PC-3 (cell line): ENCODE data around the gene TALDO1. TPM values are rescaled to one million over a fixed set of nuclear protein-coding genes. Genes with fewer than 3 reads are reported as not detected.
A peak's percentile ranks its signal among the peaks of the same experiment; 100 is the strongest.

ENCODE experiments used
- ATAC-seq: fragments of 200-7000 bp; cut with Tn5 transposase; 2 replicates; pipeline ENCODE4 v1.9.1; 2020; ENCODE audit warnings: mild to moderate bottlenecking, moderate library complexity
- BruUV-seq: library from RNA; stranded (reverse); fragments of 400-500 nt; replicated peaks from 2 replicates; lab custom pipeline; 2021; lab: Mats Ljungman, UMichigan
- CTCF ChIA-PET: fragments of 300-600 bp; sonication (Branson Sonifier 250); formaldehyde crosslinking; loops from one replicate; lab custom pipeline; 2022; ENCODE audit warnings: antibody characterized with exemption; lab: Charles Lee
- POLR2A ChIA-PET: fragments of 300-600 bp; sonication (Branson Sonifier 250); formaldehyde crosslinking; loops from one replicate; lab custom pipeline; 2022; ENCODE audit warnings: antibody characterized with exemption; ENCODE audit not compliant: unreplicated experiment; lab: Charles Lee
- DNase-seq: peaks from one replicate; pipeline ENCODE4 v3.0.0-alpha.2; 2015
- H2AFZ ChIP-seq: fragments of 300-600 bp; sonication (generic); 2 replicates; pipeline ENCODE4 v1.6.0; 2016; ENCODE audit warnings: antibody characterized with exemption, low read length
- H3F3A ChIP-seq: fragments of 300-600 bp; sonication (generic); one replicate; pipeline ENCODE4 v1.6.0; 2017; ENCODE audit warnings: antibody characterized with exemption, low read length, control low read depth, mild to moderate bottlenecking; ENCODE audit not compliant: unreplicated experiment
- H3K27ac ChIP-seq: fragments of 300-600 bp; sonication (generic); 2 replicates; pipeline ENCODE4 v1.5.1; 2016; ENCODE audit warnings: mild to moderate bottlenecking, low read length
- H3K27me3 ChIP-seq: fragments of 300-600 bp; sonication (generic); 2 replicates; pipeline ENCODE4 v1.6.1; 2016; ENCODE audit warnings: low read length, mixed read lengths
- H3K36me3 ChIP-seq: fragments of 300-600 bp; sonication (generic); 2 replicates; pipeline ENCODE4 v1.6.1; 2016; ENCODE audit warnings: low read depth, mixed run types, low read length, mixed read lengths
- H3K4me1 ChIP-seq: fragments of 300-600 bp; sonication (generic); 2 replicates; pipeline ENCODE4 v1.5.1; 2016; ENCODE audit warnings: low read length; ENCODE audit not compliant: insufficient read depth
- H3K4me2 ChIP-seq: fragments of 300-600 bp; sonication (generic); 2 replicates; pipeline ENCODE4 v1.6.0; 2016; ENCODE audit warnings: low read length
- H3K4me3 ChIP-seq: fragments of 300-600 bp; sonication (generic); 2 replicates; pipeline ENCODE4 v1.5.1; 2016; ENCODE audit warnings: mild to moderate bottlenecking, low read length, mixed read lengths
- H3K79me2 ChIP-seq: fragments of 300-600 bp; sonication (generic); 2 replicates; pipeline ENCODE4 v1.6.1; 2017; ENCODE audit warnings: low read length, mixed read lengths
- H3K9ac ChIP-seq: fragments of 300-600 bp; sonication (generic); 2 replicates; pipeline ENCODE4 v1.6.0; 2016; ENCODE audit warnings: mild to moderate bottlenecking, low read length
- H3K9me2 ChIP-seq: fragments of 300-600 bp; sonication (generic); replicated peaks from 2 replicates; pipeline ENCODE4 v1.6.1; 2016; ENCODE audit warnings: mixed run types, low read length, mixed read lengths
- H3K9me3 ChIP-seq: fragments of 300-600 bp; sonication (generic); 2 replicates; pipeline ENCODE4 v1.6.1; 2016; ENCODE audit warnings: low read length, mixed read lengths
- H4K20me1 ChIP-seq: fragments of 300-600 bp; sonication (generic); 2 replicates; pipeline ENCODE4 v1.6.1; 2016; ENCODE audit warnings: low read length, mixed read lengths
- CTCF ChIP-seq: fragments of 300-600 bp; sonication (generic); conservative IDR thresholded peaks from 2 replicates; pipeline ENCODE4 v1.5.1; 2017; ENCODE audit warnings: antibody characterized with exemption, low read depth, mild to moderate bottlenecking, low read length
- EZH2 ChIP-seq: fragments of 300-600 bp; sonication (generic); IDR thresholded peaks from one replicate; pipeline ENCODE4 v1.6.1; 2017; ENCODE audit warnings: antibody characterized with exemption, mild to moderate bottlenecking, low read length; ENCODE audit not compliant: unreplicated experiment
- EZH2phosphoT487 ChIP-seq: fragments of 300-600 bp; sonication (generic); IDR thresholded peaks from 2 replicates; pipeline ENCODE4 v1.6.1; 2018; ENCODE audit warnings: mild to moderate bottlenecking, antibody characterized with exemption, low read length, borderline replicate concordance
- intact Hi-C: fragments of 100-400 bp; cut with micrococcal nuclease; formaldehyde crosslinking; loops from 2 replicates; pipeline ENCODE4 v1.9.0; 2023
- total RNA-seq: library from RNA; depleted of rRNA; stranded (reverse); fragments of >200 nt; gene quantifications from 2 replicates; pipeline ENCODE4 v1.2.3, GENCODE V29; 2014

The TALDO1 gene
- total RNA-seq, 1 experiment from 2014 or later = 326 TPM

- ChIA-PET POLR2A (no interaction called here), CTCF (interaction anchor here (0.5 to 1.5 kb wide), 5 partner anchors 22 to 189 kb away, joined by 3 to 11 read pairs (median 3); partner anchors contain the start of gene TMEM80)
- Histone ChIP-seq H4K20me1 (no peaks in the 10 kb centered on the region), H3K4me3 (no peak overlapping the region; the same call in 1 of the 2 replicates), H3K79me2 (no peaks in the 10 kb centered on the region), H3K27me3 (no peaks in the 10 kb centered on the region), H3K36me3 (peaks cover 7% of the 10 kb centered on the region), H3K27ac (peak overlapping the region; percentile 83), H3K9ac (peak overlapping the region; percentile 55), H3K4me1 (peaks cover 17% of the 10 kb centered on the region), H3K9me2 (no peaks in the 10 kb centered on the region), H3F3A (peaks cover 8% of the 10 kb centered on the region), H3K4me2 (peak overlapping the region; percentile 61), H3K9me3 (no peaks in the 10 kb centered on the region), H2AFZ (0 out of 2 replicates have a peak overlapping the region, but pooled peaks have one; percentile 52)
- TF ChIP-seq EZH2 (no peak), CTCF (no peak), EZH2phosphoT487 (no peak)
- no peak; the same call in 1 of the 2 replicates for ATAC-seq
- BruUV-seq = TSS peak; percentile 47
- intact Hi-C loops = no loop called here
- no peak for DNase-seq
Measured at GRCh38 chr11:727281-727701, 20.0 kb upstream of the TALDO1 start.

- DNase-seq (peak; percentile 96), ATAC-seq (peak; percentile 83)
- Histone ChIP-seq H3K4me2 (peak overlapping the region; percentile 61), H3K4me3 (no peak overlapping the region; the same call in 1 of the 2 replicates), H3K9me3 (no peaks in the 10 kb centered on the region), H3K27ac (peak overlapping the region; percentile 83), H3K9me2 (no peaks in the 10 kb centered on the region), H3K27me3 (no peaks in the 10 kb centered on the region), H3K9ac (peak overlapping the region; percentile 55), H3K4me1 (peaks cover 17% of the 10 kb centered on the region), H2AFZ (0 out of 2 replicates have a peak overlapping the region, but pooled peaks have one; percentile 52), H3F3A (peaks cover 8% of the 10 kb centered on the region), H3K36me3 (peaks cover 7% of the 10 kb centered on the region), H3K79me2 (no peaks in the 10 kb centered on the region), H4K20me1 (no peaks in the 10 kb centered on the region)
- ChIA-PET CTCF (interaction anchor here (0.5 to 1.5 kb wide), 5 partner anchors 23 to 189 kb away, joined by 3 to 11 read pairs (median 3); partner anchors contain the start of gene TMEM80), POLR2A (no interaction called here)
- intact Hi-C loops = loop anchor here (1.0 kb wide), 1 partner anchor 32 kb away; no protein-coding TSS in a partner anchor
- TF ChIP-seq CTCF (peak; percentile 98), EZH2phosphoT487 (no peak)
- no TSS peak for BruUV-seq
Measured at GRCh38 chr11:727859-728748, 19.2 kb upstream of the TALDO1 start.
